ENCODE measurements around the gene QKI. TPM values are rescaled to one million over a fixed set of nuclear protein-coding genes. Genes with fewer than 3 reads are reported as not detected.

Gene QKI
- total and polyA plus RNA-seq, 2 experiments from 2014 or later: 148 to 503 TPM

DNA sequence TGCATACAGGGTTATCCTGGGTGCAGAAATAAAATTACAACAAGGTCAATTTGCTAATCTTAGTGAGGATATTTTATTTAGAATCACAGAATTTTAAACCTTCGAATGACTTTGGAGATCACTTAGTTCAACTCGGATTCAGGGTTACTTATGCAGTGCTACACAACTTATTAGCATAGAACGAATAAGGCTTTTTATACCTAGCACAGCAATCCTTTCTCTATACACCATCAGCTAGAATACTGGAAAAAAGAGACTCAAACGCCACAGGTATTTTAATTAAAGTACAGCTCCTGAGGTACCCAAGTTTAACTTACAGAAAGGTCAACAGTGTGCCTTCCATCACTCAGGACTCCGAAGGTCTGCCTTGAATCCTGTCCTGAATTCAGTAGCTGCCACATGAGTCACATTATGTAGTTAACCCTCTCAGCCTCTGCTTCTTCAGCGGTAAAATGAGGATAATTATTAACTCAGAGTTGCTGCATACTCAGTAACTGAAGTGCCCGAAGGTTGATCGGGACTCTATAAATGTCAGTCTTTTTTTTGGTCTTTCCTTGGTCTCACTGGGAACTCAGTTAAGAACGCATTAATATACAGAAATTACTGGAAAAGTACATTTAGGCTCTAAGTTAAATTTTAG lies 6.0 kb upstream of the QKI start:
- Histone ChIP-seq H3K4me1 (ENCODE audit: low read depth) (peaks cover 34% of the 10 kb centered on the region), H3K27ac (no peak overlapping the region), H3K9me3 (ENCODE audit: low read depth) (no peaks in the 10 kb centered on the region), H3K4me3 (no peak overlapping the region), H3K36me3 (no peaks in the 10 kb centered on the region), H3K27me3 (no peaks in the 10 kb centered on the region)
- TF ChIP-seq, protein P1, sequence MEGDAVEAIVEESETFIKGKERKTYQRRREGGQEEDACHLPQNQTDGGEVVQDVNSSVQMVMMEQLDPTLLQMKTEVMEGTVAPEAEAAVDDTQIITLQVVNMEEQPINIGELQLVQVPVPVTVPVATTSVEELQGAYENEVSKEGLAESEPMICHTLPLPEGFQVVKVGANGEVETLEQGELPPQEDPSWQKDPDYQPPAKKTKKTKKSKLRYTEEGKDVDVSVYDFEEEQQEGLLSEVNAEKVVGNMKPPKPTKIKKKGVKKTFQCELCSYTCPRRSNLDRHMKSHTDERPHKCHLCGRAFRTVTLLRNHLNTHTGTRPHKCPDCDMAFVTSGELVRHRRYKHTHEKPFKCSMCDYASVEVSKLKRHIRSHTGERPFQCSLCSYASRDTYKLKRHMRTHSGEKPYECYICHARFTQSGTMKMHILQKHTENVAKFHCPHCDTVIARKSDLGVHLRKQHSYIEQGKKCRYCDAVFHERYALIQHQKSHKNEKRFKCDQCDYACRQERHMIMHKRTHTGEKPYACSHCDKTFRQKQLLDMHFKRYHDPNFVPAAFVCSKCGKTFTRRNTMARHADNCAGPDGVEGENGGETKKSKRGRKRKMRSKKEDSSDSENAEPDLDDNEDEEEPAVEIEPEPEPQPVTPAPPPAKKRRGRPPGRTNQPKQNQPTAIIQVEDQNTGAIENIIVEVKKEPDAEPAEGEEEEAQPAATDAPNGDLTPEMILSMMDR (IDR thresholded peaks at IDR 0.05; ENCODE audit: low read depth, low read length): no peak
- no peak for DNase-seq (ENCODE audit: low read depth in 1 of 2, low spot score in 1 of 2)

DNA sequence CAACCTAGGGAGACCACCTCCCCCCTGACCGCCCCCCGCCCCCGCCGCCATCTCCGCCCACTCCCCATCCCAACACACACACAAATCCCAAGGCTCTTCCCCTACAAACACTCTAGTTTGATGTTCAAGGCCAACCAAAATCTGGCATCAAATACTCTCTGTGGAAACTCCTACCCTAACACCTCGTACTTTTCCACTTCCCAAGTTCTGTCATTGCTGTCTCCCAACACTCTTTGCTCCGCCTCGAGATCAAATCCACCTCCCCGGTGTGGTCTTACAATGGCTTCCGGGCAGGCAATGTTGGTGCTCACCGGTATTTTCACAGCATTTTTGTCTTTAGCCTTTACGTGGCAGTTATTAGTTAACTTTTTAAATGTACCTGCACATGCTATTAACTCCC lies 4.8 kb upstream of the QKI start:
- Histone ChIP-seq H3K9me3 (ENCODE audit: low read depth) (no peaks in the 10 kb centered on the region), H3K36me3 (no peaks in the 10 kb centered on the region), H3K4me1 (ENCODE audit: low read depth) (peaks cover 23% of the 10 kb centered on the region), H3K27me3 (no peaks in the 10 kb centered on the region), H3K27ac (no peak overlapping the region), H3K4me3 (no peak overlapping the region)
- TF ChIP-seq, protein P1 (IDR thresholded peaks at IDR 0.05; ENCODE audit: low read depth, low read length): no peak
- DNase-seq (ENCODE audit: low read depth in 1 of 2, low spot score in 1 of 2): no peak

DNA sequence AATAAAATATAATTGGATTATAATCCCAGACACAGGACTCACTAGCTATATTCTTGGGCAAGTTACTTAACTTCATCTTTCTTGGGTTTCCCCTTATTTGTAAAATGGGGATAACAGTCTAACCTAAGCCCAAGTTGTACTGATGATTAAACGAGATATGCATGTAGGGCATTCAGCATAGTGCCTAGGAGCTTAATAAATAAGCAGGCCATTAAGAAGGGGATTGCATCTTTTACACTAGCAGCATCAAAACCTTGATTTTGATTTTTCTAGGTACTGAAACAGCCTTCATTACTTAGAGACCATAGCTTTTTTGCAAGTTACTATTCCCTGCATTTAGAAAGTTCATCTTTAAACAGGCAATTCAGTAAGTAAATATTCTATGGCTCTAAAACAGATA lies 2.2 kb upstream of the QKI start:
- H3K27me3 ChIP-seq: no peaks in the 10 kb centered on the region
- TF ChIP-seq, protein P1 (IDR thresholded peaks at IDR 0.05; ENCODE audit: low read depth, low read length): no peak
- peaks cover 4% of the 10 kb centered on the region for H3K36me3 ChIP-seq
- no peaks in the 10 kb centered on the region for H3K9me3 ChIP-seq (ENCODE audit: low read depth)
- peak overlapping the region; percentile 75 for H3K4me3 ChIP-seq
- H3K27ac ChIP-seq: peak overlapping the region; percentile 99
- peaks cover 4% of the 10 kb centered on the region for H3K4me1 ChIP-seq (ENCODE audit: low read depth)
- no peak for DNase-seq (ENCODE audit: low read depth in 1 of 2, low spot score in 1 of 2)

DNA sequence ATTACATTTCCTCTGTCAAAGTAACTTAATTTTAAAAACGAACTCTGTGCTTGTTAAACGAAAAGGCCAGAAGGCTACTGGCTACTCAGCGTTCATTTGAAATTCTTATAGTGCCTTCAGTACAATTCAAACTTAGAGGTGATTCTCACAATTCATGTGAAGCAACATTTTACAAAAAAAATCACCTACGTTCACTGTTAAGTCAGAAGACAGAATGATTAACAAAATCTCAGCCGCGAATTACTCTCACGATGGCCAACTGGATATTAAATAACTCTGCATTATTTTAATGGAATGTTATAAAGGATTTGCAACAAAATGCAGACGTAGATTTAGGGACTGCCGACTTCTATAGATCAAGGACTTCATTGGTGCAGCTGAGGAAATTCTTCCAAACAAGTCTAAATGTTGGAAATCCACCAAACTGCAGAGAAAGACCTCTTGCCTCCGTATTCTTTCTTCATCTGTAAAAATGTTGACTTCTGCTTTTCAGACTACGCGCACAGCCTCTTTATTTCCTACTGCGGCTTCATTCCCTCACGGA lies 1.6 kb upstream of the QKI start:
- DNase-seq (ENCODE audit: low read depth in 1 of 2, low spot score in 1 of 2): no peak
- peak overlapping the region; percentile 75 for H3K4me3 ChIP-seq
- peak overlapping the region; percentile 99 for H3K27ac ChIP-seq
- H3K4me1 ChIP-seq (ENCODE audit: low read depth): peaks cover 4% of the 10 kb centered on the region
- H3K27me3 ChIP-seq: no peaks in the 10 kb centered on the region
- peaks cover 4% of the 10 kb centered on the region for H3K36me3 ChIP-seq
- H3K9me3 ChIP-seq (ENCODE audit: low read depth): no peaks in the 10 kb centered on the region
- TF ChIP-seq, protein P1 (IDR thresholded peaks at IDR 0.05; ENCODE audit: low read depth, low read length): no peak

DNA sequence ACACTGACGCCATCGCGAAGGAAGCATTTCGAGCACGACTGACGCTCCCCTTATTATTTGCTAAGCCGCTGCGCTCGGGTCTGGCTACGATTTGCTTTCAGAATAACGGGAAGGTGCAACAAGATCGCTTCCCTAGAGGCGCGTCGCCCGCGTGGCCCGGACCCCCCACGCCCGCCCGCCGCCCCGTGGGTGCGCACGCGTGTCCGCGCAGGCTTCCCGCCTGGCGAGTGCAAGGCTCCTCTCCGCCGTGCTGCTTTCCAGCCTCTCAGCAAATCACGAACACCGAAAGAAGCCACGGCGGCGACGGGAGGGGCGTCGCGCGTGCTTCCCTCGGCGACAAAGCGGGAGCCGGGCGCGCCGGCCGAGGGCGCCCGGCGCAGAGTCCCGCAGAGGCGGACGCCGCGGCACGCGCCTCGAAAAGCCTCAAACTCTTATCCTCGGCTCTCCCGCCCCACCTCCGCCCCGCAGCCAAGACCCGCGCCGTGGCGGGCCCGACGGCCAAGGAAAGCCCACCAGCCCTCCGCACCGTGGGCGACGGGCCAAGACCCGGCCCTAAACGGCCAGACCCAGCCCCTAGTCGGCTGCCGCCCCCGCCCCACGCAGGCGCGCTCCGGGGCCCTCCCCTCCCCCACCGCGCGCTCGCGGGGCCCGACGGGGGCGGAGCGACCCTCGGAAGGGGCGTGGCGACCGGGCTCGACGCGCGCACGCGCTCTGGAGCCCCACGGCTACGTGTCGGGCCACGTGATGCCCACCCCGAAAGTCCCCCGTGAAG lies 987 bp upstream of the QKI start:
- no peaks in the 10 kb centered on the region for H3K9me3 ChIP-seq (ENCODE audit: low read depth)
- TF ChIP-seq, protein P1 (IDR thresholded peaks at IDR 0.05; ENCODE audit: low read depth, low read length): no peak
- H3K27me3 ChIP-seq: no peaks in the 10 kb centered on the region
- H3K36me3 ChIP-seq: peaks cover 4% of the 10 kb centered on the region
- peak overlapping the region; percentile 99 for H3K27ac ChIP-seq
- peak overlapping the region; percentile 75 for H3K4me3 ChIP-seq
- peaks cover 4% of the 10 kb centered on the region for H3K4me1 ChIP-seq (ENCODE audit: low read depth)
- peak; percentile 95 to 96 for DNase-seq (ENCODE audit: low read depth in 1 of 2, low spot score in 1 of 2)

All from cardiac muscle cell (in vitro differentiated cells and primary cell).